ENCODE data around the gene GALK1. TPM values are rescaled to one million over a fixed set of nuclear protein-coding genes. Genes with fewer than 3 reads are reported as not detected.

Gene GALK1
- total and polyA plus RNA-seq, 2 of the 13 experiments (the other 11 are each of a cell fraction or from before 2014, with no cell fraction given): 59.9 to 93.6 TPM

DNA sequence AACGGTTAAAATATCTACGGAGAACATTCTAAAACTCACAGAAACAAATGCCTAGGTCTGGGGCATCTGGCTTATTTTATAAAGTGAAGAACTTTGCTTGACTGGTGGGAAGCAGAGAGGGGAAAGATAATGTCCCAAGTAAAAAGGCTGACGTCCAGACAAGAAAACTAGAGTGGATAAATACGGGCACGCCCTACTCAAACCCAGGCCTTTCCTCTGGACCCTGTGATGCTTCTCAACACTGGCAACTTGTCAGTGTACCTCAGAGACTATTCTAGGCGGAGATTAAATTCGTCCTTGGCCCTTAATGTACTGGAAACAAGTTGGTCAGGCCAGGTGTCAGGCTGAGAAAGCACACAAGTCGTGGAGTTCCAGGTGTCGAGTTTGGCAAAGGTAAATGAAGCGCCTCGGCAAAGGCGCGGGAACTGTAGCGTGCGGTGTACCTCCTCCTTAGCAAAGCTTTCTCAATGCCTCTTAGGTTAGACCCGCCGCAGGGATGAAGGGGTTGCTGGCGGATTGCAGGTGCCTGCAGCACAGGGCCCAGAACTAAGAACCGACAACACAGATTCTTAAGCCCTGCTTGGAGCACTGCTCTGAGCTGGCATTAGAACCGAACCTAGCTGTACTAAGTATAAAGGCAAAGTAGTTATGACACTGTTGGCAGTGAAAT, 18.9 kb upstream of the GALK1 start (continued):
- TF ChIP-seq, protein P1, sequence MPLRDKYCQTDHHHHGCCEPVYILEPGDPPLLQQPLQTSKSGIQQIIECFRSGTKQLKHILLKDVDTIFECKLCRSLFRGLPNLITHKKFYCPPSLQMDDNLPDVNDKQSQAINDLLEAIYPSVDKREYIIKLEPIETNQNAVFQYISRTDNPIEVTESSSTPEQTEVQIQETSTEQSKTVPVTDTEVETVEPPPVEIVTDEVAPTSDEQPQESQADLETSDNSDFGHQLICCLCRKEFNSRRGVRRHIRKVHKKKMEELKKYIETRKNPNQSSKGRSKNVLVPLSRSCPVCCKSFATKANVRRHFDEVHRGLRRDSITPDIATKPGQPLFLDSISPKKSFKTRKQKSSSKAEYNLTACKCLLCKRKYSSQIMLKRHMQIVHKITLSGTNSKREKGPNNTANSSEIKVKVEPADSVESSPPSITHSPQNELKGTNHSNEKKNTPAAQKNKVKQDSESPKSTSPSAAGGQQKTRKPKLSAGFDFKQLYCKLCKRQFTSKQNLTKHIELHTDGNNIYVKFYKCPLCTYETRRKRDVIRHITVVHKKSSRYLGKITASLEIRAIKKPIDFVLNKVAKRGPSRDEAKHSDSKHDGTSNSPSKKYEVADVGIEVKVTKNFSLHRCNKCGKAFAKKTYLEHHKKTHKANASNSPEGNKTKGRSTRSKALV (CRISPR knock-in tag; IDR thresholded peaks at IDR 0.05): peak; percentile 93
- TF ChIP-seq ZNF232 (CRISPR knock-in tag; IDR thresholded peaks at IDR 0.05; ENCODE audit: borderline replicate concordance) (peak; percentile 80; the same call in 1 of the 2 replicates), NKX3-1 (CRISPR knock-in tag; IDR thresholded peaks at IDR 0.05) (peak; percentile 62), ONECUT2 (CRISPR knock-in tag; IDR thresholded peaks at IDR 0.05) (no peak), MIER2 (CRISPR knock-in tag; IDR thresholded peaks at IDR 0.05) (no peak), FOXP1 (IDR thresholded peaks at IDR 0.05) (no peak), FOXP1 (CRISPR knock-in tag; IDR thresholded peaks at IDR 0.05) (no peak), ZSCAN31 (CRISPR knock-in tag; IDR thresholded peaks at IDR 0.05; ENCODE audit: low read depth) (no peak), KLF16 (CRISPR knock-in tag; IDR thresholded peaks at IDR 0.05) (0 out of 4 replicates have a peak, but pooled peaks of 1 of the 2 experiments have one; percentile 13), BORCS8-MEF2B (CRISPR knock-in tag; IDR thresholded peaks at IDR 0.05) (peak; percentile 35; the same call in 1 of the 2 replicates), NCOA1 (CRISPR knock-in tag; IDR thresholded peaks at IDR 0.05) (no peak), ZC3H13 (CRISPR knock-in tag; IDR thresholded peaks at IDR 0.05) (no peak), KDM6A (CRISPR knock-in tag; IDR thresholded peaks at IDR 0.05; ENCODE audit: low read depth) (no peak)
- TF ChIP-seq, protein P2, sequence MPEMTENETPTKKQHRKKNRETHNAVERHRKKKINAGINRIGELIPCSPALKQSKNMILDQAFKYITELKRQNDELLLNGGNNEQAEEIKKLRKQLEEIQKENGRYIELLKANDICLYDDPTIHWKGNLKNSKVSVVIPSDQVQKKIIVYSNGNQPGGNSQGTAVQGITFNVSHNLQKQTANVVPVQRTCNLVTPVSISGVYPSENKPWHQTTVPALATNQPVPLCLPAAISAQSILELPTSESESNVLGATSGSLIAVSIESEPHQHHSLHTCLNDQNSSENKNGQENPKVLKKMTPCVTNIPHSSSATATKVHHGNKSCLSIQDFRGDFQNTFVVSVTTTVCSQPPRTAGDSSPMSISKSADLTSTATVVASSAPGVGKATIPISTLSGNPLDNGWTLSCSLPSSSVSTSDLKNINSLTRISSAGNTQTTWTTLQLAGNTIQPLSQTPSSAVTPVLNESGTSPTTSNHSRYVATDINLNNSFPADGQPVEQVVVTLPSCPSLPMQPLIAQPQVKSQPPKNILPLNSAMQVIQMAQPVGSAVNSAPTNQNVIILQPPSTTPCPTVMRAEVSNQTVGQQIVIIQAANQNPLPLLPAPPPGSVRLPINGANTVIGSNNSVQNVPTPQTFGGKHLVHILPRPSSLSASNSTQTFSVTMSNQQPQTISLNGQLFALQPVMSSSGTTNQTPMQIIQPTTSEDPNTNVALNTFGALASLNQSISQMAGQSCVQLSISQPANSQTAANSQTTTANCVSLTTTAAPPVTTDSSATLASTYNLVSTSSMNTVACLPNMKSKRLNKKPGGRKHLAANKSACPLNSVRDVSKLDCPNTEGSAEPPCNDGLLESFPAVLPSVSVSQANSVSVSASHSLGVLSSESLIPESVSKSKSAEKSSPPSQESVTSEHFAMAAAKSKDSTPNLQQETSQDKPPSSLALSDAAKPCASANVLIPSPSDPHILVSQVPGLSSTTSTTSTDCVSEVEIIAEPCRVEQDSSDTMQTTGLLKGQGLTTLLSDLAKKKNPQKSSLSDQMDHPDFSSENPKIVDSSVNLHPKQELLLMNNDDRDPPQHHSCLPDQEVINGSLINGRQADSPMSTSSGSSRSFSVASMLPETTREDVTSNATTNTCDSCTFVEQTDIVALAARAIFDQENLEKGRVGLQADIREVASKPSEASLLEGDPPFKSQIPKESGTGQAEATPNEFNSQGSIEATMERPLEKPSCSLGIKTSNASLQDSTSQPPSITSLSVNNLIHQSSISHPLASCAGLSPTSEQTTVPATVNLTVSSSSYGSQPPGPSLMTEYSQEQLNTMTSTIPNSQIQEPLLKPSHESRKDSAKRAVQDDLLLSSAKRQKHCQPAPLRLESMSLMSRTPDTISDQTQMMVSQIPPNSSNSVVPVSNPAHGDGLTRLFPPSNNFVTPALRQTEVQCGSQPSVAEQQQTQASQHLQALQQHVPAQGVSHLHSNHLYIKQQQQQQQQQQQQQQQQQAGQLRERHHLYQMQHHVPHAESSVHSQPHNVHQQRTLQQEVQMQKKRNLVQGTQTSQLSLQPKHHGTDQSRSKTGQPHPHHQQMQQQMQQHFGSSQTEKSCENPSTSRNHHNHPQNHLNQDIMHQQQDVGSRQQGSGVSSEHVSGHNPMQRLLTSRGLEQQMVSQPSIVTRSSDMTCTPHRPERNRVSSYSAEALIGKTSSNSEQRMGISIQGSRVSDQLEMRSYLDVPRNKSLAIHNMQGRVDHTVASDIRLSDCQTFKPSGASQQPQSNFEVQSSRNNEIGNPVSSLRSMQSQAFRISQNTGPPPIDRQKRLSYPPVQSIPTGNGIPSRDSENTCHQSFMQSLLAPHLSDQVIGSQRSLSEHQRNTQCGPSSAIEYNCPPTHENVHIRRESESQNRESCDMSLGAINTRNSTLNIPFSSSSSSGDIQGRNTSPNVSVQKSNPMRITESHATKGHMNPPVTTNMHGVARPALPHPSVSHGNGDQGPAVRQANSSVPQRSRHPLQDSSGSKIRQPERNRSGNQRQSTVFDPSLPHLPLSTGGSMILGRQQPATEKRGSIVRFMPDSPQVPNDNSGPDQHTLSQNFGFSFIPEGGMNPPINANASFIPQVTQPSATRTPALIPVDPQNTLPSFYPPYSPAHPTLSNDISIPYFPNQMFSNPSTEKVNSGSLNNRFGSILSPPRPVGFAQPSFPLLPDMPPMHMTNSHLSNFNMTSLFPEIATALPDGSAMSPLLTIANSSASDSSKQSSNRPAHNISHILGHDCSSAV (CRISPR knock-in tag; IDR thresholded peaks at IDR 0.05; ENCODE audit: borderline replicate concordance): no peak
- TF ChIP-seq, protein P3, sequence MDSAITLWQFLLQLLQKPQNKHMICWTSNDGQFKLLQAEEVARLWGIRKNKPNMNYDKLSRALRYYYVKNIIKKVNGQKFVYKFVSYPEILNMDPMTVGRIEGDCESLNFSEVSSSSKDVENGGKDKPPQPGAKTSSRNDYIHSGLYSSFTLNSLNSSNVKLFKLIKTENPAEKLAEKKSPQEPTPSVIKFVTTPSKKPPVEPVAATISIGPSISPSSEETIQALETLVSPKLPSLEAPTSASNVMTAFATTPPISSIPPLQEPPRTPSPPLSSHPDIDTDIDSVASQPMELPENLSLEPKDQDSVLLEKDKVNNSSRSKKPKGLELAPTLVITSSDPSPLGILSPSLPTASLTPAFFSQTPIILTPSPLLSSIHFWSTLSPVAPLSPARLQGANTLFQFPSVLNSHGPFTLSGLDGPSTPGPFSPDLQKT (CRISPR knock-in tag; IDR thresholded peaks at IDR 0.05; ENCODE audit: borderline replicate concordance): no peak
- TF ChIP-seq, protein P4, sequence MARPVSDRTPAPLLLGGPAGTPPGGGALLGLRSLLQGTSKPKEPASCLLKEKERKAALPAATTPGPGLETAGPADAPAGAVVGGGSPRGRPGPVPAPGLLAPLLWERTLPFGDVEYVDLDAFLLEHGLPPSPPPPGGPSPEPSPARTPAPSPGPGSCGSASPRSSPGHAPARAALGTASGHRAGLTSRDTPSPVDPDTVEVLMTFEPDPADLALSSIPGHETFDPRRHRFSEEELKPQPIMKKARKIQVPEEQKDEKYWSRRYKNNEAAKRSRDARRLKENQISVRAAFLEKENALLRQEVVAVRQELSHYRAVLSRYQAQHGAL (CRISPR knock-in tag; IDR thresholded peaks at IDR 0.05; ENCODE audit: not compliant biosample characterization): peak; percentile 87
- TF ChIP-seq, protein P5, sequence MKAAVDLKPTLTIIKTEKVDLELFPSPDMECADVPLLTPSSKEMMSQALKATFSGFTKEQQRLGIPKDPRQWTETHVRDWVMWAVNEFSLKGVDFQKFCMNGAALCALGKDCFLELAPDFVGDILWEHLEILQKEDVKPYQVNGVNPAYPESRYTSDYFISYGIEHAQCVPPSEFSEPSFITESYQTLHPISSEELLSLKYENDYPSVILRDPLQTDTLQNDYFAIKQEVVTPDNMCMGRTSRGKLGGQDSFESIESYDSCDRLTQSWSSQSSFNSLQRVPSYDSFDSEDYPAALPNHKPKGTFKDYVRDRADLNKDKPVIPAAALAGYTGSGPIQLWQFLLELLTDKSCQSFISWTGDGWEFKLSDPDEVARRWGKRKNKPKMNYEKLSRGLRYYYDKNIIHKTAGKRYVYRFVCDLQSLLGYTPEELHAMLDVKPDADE (CRISPR knock-in tag; IDR thresholded peaks at IDR 0.05): peak; percentile 35; the same call in 1 of the 2 replicates

Measured in HepG2 (cell line).